Stromal cell of bone marrow (primary cell): Measurements from ENCODE around the gene PRDM8.
A peak's percentile ranks its signal among the peaks of the same experiment; 100 is the strongest.
"Not testable (repeated sequence)": the region's sequence is repeated elsewhere in the genome, so short reads cannot be mapped to it uniquely, and the experiment has no call there.

ENCODE experiments used
- DNase-seq: peaks from one replicate; pipeline ENCODE4 v3.0.0-alpha.2; 2012; ENCODE audit warnings: low read depth

The PRDM8 gene

GRCh38 chr4:80196922-80197573 is at the start of gene PRDM8:
TSS of gene PRDM8 (plus strand) at chr4:80197503. CDS start at chr4:80200081, 2,578 bp downstream.
- DNase-seq: no peak

- no peak for DNase-seq
These were observed 46.7 kb upstream of the PRDM8 start for GRCh38 chr4:80150387-80151180.

- DNase-seq: no peak
These were observed 45.3 kb upstream of the PRDM8 start for GRCh38 chr4:80151981-80152380.

- no peak for DNase-seq
These were observed 43.3 kb upstream of the PRDM8 start for GRCh38 chr4:80153874-80154544.

- no peak for DNase-seq
These were observed 42.8 kb upstream of the PRDM8 start for GRCh38 chr4:80154545-80154933.

GRCh38 chr4:80155316-80155982 is 41.9 kb upstream of the PRDM8 start:
- DNase-seq: no peak

- DNase-seq: no peak
These were observed 40.9 kb upstream of the PRDM8 start for GRCh38 chr4:80156410-80156809.

GRCh38 chr4:80161413-80162058 is 35.8 kb upstream of the PRDM8 start:
- DNase-seq: no peak

- DNase-seq: no peak
These were observed 34.9 kb upstream of the PRDM8 start for GRCh38 chr4:80162418-80162817.

- no peak for DNase-seq
These were observed 31.4 kb upstream of the PRDM8 start for GRCh38 chr4:80165855-80166254.

- peak; percentile 90 for DNase-seq
These were observed 26.1 kb upstream of the PRDM8 start for GRCh38 chr4:80171251-80171650.

GRCh38 chr4:80171656-80172055 is 25.6 kb upstream of the PRDM8 start:
- no peak for DNase-seq

- no peak for DNase-seq
These were observed 25.1 kb upstream of the PRDM8 start for GRCh38 chr4:80172203-80172602.

GRCh38 chr4:80173401-80173800 is 23.9 kb upstream of the PRDM8 start:
- peak; percentile 86 for DNase-seq

GRCh38 chr4:80173841-80174240 is 23.5 kb upstream of the PRDM8 start:
- peak; percentile 69 for DNase-seq

GRCh38 chr4:80177793-80178192 is 19.5 kb upstream of the PRDM8 start:
- DNase-seq: not testable (repeated sequence)

GRCh38 chr4:80178964-80179363 is 18.3 kb upstream of the PRDM8 start:
- no peak for DNase-seq

GRCh38 chr4:80179637-80180161 is 17.6 kb upstream of the PRDM8 start:
- no peak for DNase-seq

GRCh38 chr4:80180743-80181142 is 16.6 kb upstream of the PRDM8 start:
- DNase-seq: no peak

GRCh38 chr4:80182237-80182866 is 15.0 kb upstream of the PRDM8 start:
- DNase-seq: no peak
